Retina (tissue), 1 donor: Measurements from ENCODE around the gene ATG2A.
"Not testable (repeated sequence)": the region's sequence is repeated elsewhere in the genome, so short reads cannot be mapped to it uniquely, and the experiment has no call there.

Experiments used
- DNase-seq: peaks from one replicate; pipeline ENCODE4 v3.0.0-alpha.2; 2016

ATG2A gene

DNA sequence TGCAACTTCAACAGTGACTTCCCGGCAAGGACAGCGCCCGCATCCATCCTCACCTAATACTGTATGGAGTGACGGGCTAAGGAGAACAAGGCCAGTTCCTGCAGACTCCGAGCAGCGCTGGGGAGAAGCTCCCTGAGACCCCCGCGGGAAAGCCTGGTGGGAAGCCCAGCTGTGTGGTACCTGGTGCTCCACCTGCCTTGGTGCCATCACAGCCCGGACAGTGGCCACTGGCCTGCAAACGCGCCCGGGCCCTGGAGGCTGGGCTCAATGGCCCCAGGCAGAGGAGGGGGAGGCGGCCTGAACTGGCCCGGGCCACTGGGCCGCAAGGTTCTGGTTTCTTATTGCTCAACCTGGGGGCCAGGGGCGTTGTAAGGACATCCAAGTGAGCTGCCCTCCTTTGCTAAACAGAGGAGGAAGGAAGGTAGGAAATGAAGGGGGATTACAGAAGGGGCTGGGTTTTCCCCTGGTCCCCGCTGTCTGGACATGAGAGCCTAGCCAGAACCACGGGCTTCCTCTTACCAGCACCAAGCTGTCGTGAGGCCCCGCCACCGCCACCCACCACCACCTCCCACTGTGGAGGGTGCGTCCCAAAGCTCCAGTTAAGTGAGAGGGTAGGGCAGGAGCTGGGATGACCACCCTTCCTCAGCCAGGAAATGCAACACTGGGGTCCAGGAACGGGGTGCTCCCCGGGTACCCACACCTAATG lies 64.1 kb downstream of the ATG2A start:
- no peak for DNase-seq

DNA sequence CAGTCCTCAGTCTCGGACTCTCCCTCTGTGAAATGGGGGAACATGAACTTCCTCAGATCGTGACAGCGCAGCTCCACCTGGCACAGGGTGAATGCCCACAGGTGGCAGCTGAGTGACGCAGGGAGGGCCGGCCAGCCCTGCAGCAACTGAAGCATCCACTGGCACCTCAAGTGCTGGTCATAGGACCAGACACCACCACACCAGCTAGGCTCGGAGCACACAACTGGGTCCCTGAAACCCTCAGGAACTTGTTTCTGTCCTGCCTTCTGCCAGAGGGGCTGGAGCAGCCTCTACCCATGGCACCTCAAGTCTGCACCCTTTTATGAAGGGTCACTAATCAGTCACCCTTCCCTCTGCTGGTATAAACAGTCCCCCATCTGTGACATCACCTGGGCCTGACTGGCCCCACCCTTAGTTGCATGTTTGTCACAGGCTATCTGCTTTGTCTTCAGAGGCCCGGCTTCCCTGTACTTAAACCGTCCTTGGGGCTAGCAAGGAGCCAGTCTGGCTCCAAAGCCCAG lies 65.1 kb downstream of the ATG2A start:
- no peak for DNase-seq

DNA sequence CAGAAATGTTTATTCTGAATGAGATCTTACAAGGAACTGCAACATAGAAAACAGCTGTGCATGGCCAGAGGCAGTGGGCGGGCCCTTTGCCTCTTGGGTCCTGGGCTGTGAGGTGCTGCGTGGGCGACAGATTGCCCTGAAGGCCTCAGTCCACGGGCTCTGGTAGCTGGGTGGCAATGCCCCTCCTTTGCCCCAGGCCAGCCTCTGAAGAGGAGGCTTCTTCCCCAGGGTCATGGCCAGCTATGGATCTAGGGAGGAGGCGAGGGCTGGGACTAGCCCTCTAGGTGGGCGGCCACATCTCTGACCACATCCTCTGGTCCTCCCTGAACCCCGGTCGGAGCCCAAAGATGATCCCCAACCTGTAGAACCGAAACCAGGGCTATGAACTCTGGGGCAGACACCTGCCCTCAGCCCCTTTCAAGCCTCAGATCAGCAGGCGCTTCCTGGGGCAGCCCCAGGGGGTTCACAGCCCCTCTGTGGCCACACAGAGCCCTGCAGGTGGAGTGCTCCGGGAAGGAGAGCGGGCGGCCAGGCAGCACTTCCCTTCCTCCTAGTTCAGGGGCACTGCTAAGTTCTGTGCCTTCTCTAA lies 65.9 kb downstream of the ATG2A start:
- DNase-seq: no peak

DNA sequence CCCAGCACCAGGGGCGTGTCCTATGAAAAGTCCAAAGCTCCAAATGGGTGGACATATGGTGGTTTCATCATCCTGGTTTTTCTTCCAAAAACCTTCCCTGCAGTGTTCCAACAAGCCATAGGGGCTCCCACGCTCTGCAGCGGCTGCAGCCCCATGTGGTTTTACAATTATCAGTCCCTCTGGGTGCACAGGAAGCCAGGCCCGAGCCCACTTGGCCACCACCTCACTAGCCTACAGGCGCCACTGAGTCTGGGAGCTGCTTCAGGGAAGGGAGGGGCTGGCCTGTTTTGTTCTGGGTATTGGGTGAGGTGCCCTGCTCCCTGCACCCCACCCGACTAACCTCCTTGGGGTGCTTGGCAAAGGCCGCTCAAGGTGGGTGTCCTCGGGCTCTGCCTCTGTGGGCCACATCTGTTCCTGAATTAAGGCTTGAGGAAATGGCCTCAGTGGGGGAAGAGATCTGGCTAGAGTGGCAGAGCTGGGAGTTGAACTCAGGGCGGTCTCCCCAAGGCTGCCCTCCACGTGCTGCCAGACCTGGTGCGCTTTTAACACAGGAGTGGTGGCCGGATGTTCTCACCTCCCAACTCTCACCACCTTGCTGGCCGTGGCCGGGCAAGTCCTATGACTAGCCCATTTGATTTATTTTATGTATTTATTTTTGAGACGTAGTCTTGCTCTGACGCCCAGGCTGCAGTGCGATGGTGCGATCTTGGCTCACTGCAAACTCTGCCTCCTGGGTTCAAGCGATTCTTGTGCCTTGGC lies 67.2 kb downstream of the ATG2A start:
- DNase-seq: no peak

DNA sequence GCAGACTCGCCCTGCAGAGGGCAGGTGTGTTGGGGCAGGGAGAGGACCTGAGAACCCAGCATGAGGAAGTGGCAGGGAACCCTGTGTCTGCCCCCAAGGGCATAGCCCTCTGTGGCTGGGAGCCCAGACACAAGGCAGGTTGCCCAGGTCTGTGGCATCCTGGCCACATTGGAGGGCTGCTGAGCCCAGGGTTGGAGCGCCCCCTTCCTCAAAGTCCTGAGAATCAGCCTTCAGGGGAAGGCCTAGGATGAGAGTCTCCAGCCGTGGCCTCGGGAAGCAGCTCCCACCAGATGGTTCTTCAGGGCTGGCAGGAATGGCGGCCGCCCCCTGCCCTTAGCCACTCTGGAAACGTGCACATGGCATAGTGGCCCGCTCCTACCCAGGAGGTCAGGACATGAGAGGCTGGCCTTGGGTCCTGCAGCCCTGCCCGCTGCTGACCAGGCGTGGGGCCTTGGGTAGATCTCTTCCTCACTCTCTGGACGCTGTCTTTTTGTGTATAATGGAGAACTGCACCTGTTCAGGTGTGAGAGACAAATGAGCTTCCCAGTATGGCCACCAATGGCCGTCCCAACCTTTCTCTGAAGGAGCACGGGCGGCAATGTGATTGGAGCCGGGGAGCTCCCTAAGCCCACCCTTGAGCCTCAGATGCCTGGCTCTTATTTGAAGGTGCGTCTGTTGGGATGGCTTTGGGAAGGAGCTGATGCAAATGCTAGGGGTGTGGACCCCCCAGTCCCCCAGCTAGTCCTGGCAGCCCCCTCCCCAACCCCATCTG lies 68.0 kb downstream of the ATG2A start:
- no peak for DNase-seq

GRCh38 chr11:64848214-64848825 lies 68.7 kb downstream of the ATG2A start:
- no peak for DNase-seq

DNA sequence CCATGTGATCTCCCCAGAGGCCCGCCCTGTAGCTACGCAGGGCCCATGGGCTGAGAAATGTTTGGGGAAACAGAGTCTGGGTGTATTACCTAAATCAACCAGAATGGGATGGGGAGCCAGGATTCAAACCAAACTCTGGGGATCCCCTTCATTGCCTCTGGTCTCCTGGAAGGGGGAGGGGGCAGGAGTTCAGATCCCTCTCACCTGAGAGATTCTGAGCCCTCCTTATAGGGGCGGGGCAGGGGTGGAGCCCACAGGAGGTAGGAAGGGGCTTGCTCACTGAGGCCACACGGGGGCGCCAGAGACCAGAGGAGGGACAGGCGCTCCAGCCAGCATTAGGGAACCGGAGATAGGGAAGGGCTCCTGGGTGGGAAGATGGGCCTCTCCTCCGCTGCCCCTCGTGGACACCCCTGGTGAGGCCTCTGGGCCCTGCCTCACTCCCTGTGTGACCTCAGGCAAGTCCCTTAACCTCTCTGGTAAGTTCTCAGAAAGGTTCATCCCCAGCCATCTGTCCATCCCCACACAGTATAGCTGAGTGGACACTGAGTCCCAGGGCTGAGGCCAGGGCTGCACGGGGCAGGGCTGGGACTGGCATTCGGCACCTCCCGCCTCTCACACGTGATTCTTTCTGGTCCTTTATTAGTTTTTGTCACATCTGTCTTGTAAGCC lies 69.9 kb downstream of the ATG2A start:
- peak; percentile 89 for DNase-seq

- not testable (repeated sequence) for DNase-seq
These were observed 71.3 kb downstream of the ATG2A start for GRCh38 chr11:64845776-64846129.

GRCh38 chr11:64845129-64845775 lies 71.8 kb downstream of the ATG2A start:
- no peak for DNase-seq
